RCC 7860 (cell line): ENCODE measurements around the gene FCHSD2.

Experiments used
- DNase-seq: peaks from one replicate; pipeline ENCODE4 v3.0.0-alpha.2; 2015; ENCODE audit warnings: low spot score
- FAIRE-seq: peaks from 2 replicates; lab custom pipeline; 2012; peaks lifted over from hg19 to GRCh38; lab: Jason Lieb, UNC

FCHSD2 gene

GRCh38 chr11:72826942-72827480 is 315.1 kb downstream of the FCHSD2 start:
- no peak for FAIRE-seq
- no peak for DNase-seq

- no peak for DNase-seq
These were observed 315.8 kb downstream of the FCHSD2 start for GRCh38 chr11:72826191-72826941.

DNA sequence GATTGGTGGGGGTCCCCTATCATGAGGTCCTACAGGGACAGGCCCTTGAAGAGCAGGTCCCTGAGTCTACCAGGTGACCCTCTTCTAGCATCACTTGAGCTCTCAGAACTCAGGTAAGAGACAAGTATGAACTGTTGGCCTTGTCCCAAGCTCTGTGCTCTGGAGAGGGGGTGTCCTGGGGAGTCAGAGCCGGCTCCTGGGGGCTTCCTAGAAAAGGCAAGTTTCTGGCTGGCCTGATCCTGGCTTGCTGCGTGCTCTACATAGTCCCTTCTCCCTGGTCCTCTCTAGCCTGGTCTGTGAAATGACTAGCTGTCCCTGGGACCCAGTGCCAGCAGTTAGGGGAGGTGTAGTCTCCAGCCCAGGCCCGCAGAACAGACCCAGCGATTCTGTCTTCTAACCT is 316.5 kb downstream of the FCHSD2 start:
- DNase-seq: no peak
- no peak for FAIRE-seq

More at GRCh38 chr11:72826191-72826941, 315.8 kb downstream of the FCHSD2 start:
- FAIRE-seq: no peak

- FAIRE-seq: no peak
- no peak for DNase-seq
These were observed 317.2 kb downstream of the FCHSD2 start for GRCh38 chr11:72824811-72825505.

DNA sequence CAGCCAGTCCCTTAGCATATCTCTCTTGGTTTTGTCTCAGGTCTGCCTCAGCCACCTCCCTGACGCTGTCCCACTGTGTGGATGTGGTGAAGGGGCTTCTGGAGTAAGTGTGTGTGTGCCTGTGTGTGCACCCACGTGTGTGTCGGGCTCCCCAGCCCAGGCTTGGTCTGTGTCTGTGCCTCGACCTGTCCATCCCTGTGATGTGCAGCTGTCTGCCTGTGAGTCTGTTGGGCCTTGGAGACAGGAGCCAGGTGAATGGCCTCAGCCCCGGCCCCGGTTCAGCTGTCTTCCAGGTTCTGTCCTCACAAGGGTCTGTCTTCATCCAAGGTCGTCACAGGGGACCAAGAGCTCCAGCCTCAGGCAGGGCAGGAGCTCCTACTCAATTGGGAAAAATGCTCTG is 318.1 kb downstream of the FCHSD2 start:
- DNase-seq (no peak), FAIRE-seq (no peak)

GRCh38 chr11:72823105-72823804 is 318.9 kb downstream of the FCHSD2 start:
- DNase-seq (no peak), FAIRE-seq (no peak)

GRCh38 chr11:72821920-72822799 is 320.0 kb downstream of the FCHSD2 start:
- FAIRE-seq (no peak), DNase-seq (no peak)

DNA sequence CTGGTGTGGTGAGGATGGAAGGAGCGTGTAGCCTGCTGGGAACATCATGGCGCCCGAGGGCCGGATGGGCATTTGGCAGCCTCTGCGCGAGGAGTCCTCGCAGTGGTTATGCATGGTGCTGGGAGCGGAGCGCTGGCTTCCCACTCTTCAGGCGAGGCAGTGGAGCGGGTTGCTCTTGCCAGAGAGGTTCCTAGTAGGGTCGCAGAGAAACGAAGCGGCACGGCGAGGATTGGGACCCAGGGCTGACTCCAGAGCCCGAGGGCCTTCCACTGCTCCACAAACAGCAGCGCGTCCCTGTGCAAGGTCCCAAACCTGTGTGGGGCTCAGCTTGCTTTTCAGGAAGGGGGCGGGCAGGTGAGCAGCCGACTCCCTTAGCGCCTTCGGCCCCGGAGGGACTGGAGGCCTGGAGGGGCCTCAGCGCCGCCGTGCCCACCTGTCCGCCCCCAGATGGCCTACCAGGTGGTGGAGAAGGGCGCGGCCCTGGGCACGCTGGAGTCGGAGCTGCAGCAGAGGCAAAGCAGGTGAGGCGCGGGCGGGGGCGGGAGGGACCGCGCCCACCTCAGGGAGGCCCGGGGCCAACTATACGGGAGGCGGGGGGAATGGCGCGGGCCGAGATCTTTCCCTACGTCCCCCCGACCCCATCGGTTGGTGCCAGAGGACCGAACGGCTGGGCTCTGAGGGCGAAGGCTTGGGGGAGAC is 320.7 kb downstream of the FCHSD2 start:
- DNase-seq (no peak), FAIRE-seq (no peak)

DNA sequence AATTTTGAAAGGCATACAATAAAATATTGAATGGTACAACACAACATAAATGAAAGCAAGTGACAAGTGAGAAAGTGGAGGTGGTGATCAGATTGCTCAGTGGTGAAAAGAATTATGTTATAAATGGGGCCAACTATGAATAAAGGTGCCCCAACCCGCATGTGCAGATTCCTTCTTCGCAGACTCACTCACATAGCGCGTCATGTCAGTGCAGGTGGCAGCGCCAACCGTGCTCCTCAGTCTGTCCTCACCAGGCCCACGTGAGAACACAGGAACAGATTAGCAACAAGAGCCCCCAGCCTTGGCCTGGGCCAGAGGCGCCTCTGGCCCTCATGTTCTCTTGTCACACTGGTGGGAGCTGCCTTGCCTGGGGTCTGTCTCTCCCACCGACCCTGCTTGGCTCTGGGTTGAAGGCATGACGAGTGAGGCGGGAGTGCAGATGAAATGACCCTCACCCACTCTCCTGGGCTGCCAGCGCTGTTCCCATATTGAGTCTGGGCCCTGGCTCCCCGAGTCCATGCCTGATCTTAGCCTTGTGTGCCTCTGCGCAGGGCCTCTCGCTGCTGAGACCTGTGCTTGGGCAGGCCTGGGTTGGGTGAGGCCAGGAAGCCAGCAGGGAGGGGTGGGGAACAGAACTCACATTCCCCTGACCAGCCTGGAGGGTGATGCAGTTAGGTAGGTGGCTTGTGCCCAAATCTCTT is 321.5 kb downstream of the FCHSD2 start:
- DNase-seq (no peak), FAIRE-seq (no peak)

DNA sequence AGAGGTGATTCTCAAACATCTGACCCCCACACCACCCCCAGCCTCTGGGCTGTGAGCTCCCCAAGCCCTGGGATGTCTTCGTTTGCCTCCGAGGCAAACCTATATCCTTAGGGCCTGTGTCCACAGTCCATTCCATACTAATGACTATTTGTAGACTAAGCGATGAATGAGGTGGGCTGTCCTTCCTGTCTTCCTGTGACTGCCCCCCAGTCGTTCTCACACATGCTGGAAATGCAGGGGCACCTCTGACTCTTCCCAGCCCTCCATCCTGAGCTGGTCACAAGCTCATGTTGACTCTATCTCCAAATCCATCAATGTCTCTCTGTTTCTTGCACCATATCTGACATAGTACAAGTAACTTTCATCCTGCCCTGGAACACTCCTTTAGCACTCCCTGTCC is 323.1 kb downstream of the FCHSD2 start:
- no peak for FAIRE-seq
- no peak for DNase-seq

DNA sequence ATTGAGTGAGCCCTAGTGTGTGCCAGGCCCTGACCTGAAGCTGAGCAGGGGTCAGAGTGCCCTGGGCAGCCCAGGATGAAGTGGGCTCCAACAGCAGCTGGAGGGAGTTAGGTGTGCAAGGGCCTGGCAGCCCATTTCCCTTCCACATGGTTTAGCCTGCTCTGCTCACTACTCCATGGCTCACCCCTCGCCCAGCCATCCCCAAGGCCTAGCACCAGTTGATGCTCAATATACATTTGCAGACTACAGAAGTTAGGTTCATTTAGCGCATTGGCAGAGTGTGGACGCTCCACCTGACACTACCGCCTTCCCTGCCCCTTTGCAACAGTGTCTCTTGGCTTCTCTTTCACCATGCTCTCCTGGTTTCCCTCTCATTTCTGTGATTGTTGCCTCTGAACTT is 324.2 kb downstream of the FCHSD2 start:
- FAIRE-seq: no peak
- DNase-seq: no peak

DNA sequence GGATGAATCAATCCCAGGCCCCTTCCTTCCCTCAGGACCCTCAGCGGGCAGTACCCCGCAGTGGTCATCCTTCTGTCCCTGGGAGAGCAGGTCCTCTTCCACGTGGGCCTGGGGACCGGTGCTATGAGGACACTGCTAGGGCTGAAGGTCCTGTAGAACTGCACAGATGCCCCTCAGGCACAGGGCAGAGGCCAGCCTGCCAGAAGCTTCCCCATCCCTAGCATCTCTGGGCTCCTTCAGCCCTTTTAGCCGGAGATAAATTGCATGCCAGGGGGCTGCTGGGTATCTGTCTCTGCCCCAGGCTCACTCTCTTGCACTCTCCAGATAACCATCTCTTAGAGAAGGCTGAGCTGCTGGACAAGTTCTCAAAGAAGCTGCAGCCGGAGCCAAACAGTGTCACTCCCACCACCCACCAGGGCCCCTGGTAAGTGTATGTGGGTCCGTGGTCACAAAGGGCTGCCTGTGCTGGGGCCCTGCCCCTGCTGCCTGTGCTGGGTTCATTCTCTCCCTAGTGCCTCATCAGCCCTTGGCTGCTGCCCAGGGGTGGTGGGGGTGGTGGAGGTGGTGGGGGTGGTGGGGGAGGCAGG is 325.6 kb downstream of the FCHSD2 start:
- no peak for FAIRE-seq

DNA sequence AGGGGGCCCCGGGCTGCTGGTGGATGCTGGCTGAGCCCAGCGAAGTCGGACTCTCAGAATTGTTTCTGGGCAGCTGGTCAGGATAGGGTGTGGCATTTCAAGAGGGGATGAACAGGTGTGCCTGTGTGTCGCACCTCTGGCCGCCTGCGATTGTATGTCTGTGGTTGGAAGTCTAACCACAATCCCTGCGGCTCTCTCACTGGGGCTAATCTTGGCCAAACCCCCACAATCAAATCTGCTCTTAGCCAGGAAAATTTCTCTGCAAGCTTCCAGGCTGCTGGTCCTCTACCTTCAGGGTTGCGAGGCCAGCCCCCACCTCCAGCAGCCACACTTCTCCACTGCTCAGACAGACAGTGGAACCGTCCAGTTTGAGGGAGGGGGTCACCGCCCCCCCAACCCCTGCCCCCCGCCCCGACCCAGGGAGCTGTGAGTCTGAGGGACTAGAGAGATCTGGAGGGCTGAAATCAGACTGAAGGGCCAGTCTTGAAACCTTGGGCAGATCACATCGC is 327.0 kb downstream of the FCHSD2 start:
- DNase-seq (no peak), FAIRE-seq (no peak)

More for the DNA sequence above, 325.6 kb downstream of the FCHSD2 start:
- DNase-seq: peak; percentile 6

GRCh38 chr11:72814286-72815109 is 327.6 kb downstream of the FCHSD2 start, which contains the start of gene ATG16L2:
TSS of gene ATG16L2 (plus strand) at chr11:72814411. CDS start at chr11:72814446, 35 bp downstream.
- FAIRE-seq: no peak
- DNase-seq: peak; percentile 43

- DNase-seq (peak; percentile 55), FAIRE-seq (no peak)
These were observed 328.3 kb downstream of the FCHSD2 start for GRCh38 chr11:72813740-72814285.

GRCh38 chr11:72812967-72813739 is 329.0 kb downstream of the FCHSD2 start:
- no peak for FAIRE-seq
- DNase-seq: peak; percentile 47

DNA sequence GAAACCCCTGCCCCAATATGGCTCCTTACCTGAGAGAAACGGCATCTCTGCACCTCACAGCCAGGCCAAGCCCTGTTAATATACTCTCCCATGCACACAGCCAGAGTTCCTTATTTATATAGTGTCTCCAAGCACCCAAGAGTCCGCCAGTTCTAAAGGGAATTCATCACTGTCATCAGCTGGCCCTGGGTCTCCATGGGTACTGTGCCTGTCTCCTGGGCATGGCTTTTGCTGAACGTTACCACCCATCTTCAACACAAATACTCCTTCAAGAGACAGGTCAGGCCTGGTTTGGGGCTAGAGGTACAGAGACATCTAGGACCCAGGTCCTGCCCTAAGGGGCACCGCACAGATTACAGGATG is 329.5 kb downstream of the FCHSD2 start:
- DNase-seq: peak; percentile 59
- no peak for FAIRE-seq
